ENCODE results near the gene CYYR1.

The CYYR1 gene

GRCh38 chr21:26505211-26505610, 67.9 kb downstream of the CYYR1 start:
- DNase-seq (ENCODE audit: extremely low read depth, low read depth) = no peak
- TF ChIP-seq, protein P1, sequence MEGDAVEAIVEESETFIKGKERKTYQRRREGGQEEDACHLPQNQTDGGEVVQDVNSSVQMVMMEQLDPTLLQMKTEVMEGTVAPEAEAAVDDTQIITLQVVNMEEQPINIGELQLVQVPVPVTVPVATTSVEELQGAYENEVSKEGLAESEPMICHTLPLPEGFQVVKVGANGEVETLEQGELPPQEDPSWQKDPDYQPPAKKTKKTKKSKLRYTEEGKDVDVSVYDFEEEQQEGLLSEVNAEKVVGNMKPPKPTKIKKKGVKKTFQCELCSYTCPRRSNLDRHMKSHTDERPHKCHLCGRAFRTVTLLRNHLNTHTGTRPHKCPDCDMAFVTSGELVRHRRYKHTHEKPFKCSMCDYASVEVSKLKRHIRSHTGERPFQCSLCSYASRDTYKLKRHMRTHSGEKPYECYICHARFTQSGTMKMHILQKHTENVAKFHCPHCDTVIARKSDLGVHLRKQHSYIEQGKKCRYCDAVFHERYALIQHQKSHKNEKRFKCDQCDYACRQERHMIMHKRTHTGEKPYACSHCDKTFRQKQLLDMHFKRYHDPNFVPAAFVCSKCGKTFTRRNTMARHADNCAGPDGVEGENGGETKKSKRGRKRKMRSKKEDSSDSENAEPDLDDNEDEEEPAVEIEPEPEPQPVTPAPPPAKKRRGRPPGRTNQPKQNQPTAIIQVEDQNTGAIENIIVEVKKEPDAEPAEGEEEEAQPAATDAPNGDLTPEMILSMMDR (IDR thresholded peaks at IDR 0.05; ENCODE audit: low read depth, low read length, missing control alignments) = no peak
- H3K4me3 ChIP-seq (replicated peaks; ENCODE audit: low read depth, low read length) = no peak overlapping the region

DNA sequence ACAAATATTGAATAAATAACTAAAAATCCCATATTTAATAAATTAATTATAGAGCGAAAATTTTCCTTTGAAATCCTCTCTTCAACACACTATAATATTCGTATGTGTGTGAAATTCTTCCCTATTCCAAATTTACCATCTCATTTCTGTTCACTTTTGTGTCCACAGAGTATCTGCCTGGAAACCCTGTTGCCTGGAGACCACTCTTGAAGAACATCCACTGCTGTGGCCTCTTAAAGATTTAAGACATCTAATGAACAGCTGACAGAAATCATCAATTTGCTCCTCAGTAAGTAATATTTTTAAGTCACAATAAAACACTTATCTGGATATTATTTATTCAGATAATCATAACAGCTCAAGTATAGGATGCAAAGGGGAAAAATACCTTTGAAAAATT, 69.7 kb downstream of the CYYR1 start:
- no peak overlapping the region for H3K4me3 ChIP-seq (replicated peaks; ENCODE audit: low read depth, low read length)
- TF ChIP-seq, protein P1 (IDR thresholded peaks at IDR 0.05; ENCODE audit: low read depth, low read length, missing control alignments) = no peak
- no peak for DNase-seq (ENCODE audit: extremely low read depth, low read depth)

GRCh38 chr21:26501495-26502021, 71.5 kb downstream of the CYYR1 start:
- no peak for DNase-seq (ENCODE audit: extremely low read depth, low read depth)
- TF ChIP-seq, protein P1 (IDR thresholded peaks at IDR 0.05; ENCODE audit: low read depth, low read length, missing control alignments) = no peak
- no peak overlapping the region for H3K4me3 ChIP-seq (replicated peaks; ENCODE audit: low read depth, low read length)

DNA sequence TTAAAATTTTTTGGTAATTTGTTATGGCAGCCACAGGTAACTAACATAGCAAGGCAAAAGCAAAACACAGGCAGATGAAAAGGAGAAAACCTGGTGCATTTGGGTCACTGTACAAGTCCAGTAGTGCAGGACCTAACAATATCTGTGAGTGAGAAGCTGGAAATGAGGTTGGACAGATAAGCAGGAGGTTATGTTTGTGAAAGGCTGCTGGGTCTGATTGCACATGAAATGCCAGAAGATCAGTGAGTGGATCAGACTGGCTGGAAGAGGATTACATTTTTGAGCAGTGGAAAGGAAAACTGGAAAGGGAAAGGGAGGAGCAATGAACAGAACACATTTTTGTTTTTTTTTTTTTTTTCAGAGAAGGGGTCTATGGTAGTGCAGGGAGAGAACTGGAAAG, 73.6 kb downstream of the CYYR1 start:
- TF ChIP-seq, protein P1 (IDR thresholded peaks at IDR 0.05; ENCODE audit: low read depth, low read length, missing control alignments) = no peak
- H3K4me3 ChIP-seq (replicated peaks; ENCODE audit: low read depth, low read length) = no peak overlapping the region
- DNase-seq (ENCODE audit: extremely low read depth, low read depth) = no peak

DNA sequence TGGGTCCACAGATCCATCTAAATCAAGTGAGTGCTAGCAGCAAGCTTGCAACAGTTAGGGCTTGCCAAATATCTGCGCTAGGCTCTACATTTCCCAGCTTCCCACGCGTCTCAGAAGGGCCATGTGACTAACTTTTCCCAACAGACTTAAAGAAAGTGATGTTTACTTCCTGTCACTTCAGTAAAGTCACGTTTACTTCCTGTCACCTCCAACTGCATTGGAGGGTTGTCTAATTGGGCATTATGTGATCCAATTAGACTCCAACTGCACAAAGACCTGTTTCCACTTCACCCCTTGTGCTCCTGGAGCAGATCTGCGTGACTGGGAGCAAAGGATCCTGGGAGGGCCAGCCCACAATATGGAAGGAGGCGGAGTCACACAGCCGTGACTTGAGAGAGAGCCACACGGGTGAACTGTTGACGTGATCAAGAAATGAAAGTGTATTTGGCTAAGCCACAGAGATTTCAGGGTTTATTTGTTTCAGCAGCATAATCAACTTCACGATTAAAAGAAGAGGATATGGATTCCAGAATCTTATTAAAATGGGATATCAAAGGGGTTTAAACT, 77.7 kb downstream of the CYYR1 start:
- no peak overlapping the region for H3K4me3 ChIP-seq (replicated peaks; ENCODE audit: low read depth, low read length)
- TF ChIP-seq, protein P1 (IDR thresholded peaks at IDR 0.05; ENCODE audit: low read depth, low read length, missing control alignments) = no peak
- DNase-seq (ENCODE audit: extremely low read depth, low read depth) = no peak

GRCh38 chr21:26491663-26492062, 81.4 kb downstream of the CYYR1 start:
- no peak for DNase-seq (ENCODE audit: extremely low read depth, low read depth)
- TF ChIP-seq, protein P1 (IDR thresholded peaks at IDR 0.05; ENCODE audit: low read depth, low read length, missing control alignments) = no peak
- H3K4me3 ChIP-seq (replicated peaks; ENCODE audit: low read depth, low read length) = no peak overlapping the region

GRCh38 chr21:26490771-26491170, 82.3 kb downstream of the CYYR1 start:
- DNase-seq (ENCODE audit: extremely low read depth, low read depth) = no peak
- TF ChIP-seq, protein P1 (IDR thresholded peaks at IDR 0.05; ENCODE audit: low read depth, low read length, missing control alignments) = no peak
- no peak overlapping the region for H3K4me3 ChIP-seq (replicated peaks; ENCODE audit: low read depth, low read length)
